Neural cell (in vitro differentiated cells): ENCODE results near the gene GSTM5. TPM values are rescaled to one million over a fixed set of nuclear protein-coding genes. Genes with fewer than 3 reads are reported as not detected.

Experiments used
- H2AFZ ChIP-seq: fragments of 200-600, 300-800 bp; sonication (generic), shearing (Covaris generic); 2 replicates; pipeline ENCODE4 v1.6.0; 2014; ENCODE audit warnings: low read depth, mild to moderate bottlenecking, antibody characterized with exemption, low read length, moderate library complexity
- H3F3A ChIP-seq: fragments of 200-600 bp; shearing (Covaris generic); 2 replicates; pipeline ENCODE4 v1.6.1; 2016; ENCODE audit warnings: mild to moderate bottlenecking, moderate library complexity, mixed read lengths, antibody characterized with exemption, low read length; ENCODE audit not compliant: insufficient read depth, poor library complexity, severe bottlenecking
- H3K27ac ChIP-seq: fragments of 200-600, 300-800 bp; sonication (generic), shearing (Covaris generic); 2 replicates; pipeline ENCODE4 v1.5.1; 2014; ENCODE audit warnings: mild to moderate bottlenecking, low read length, moderate library complexity
- H3K27me3 ChIP-seq: fragments of 300-800, 200-600 bp; sonication (generic), shearing (Covaris generic); 2 replicates; pipeline ENCODE4 v1.6.0; 2014; ENCODE audit warnings: mild to moderate bottlenecking, low read depth, low read length, moderate library complexity; ENCODE audit not compliant: insufficient read depth
- H3K36me3 ChIP-seq: fragments of 300-800, 200-600 bp; sonication (generic), shearing (Covaris generic); 2 replicates; pipeline ENCODE4 v1.5.1; 2014; ENCODE audit warnings: mild to moderate bottlenecking, antibody characterized with exemption, low read length, moderate library complexity; ENCODE audit not compliant: insufficient read depth
- H3K4me2 ChIP-seq: fragments of 300-800, 200-600 bp; sonication (generic), shearing (Covaris generic); 2 replicates; pipeline ENCODE4 v1.6.0; 2014; ENCODE audit warnings: mild to moderate bottlenecking, low read length
- H3K4me3 ChIP-seq: fragments of 300-800, 200-600 bp; sonication (generic), shearing (Covaris generic); 2 replicates; pipeline ENCODE4 v1.5.1; 2014; ENCODE audit warnings: mild to moderate bottlenecking, low read length, moderate library complexity
- H3K79me2 ChIP-seq: fragments of 200-600 bp; shearing (Covaris generic); replicated peaks from 2 replicates; pipeline ENCODE4 v1.6.0; 2014; ENCODE audit warnings: mild to moderate bottlenecking, low read length, moderate library complexity; ENCODE audit not compliant: insufficient read depth
- H3K9ac ChIP-seq: fragments of 300-800, 200-600 bp; sonication (generic), shearing (Covaris generic); 2 replicates; pipeline ENCODE4 v1.6.1; 2016; ENCODE audit warnings: mild to moderate bottlenecking, low read length, mixed read lengths
- H3K9me2 ChIP-seq: fragments of 200-600 bp; shearing (Covaris generic); 2 replicates; pipeline ENCODE4 v1.6.1; 2016; ENCODE audit warnings: mild to moderate bottlenecking, low read length, mixed read lengths; ENCODE audit not compliant: insufficient read depth
- H3K9me3 ChIP-seq: fragments of 200-600, 300-800 bp; sonication (generic), shearing (Covaris generic); 2 replicates; pipeline ENCODE4 v1.6.1; 2016; ENCODE audit warnings: mild to moderate bottlenecking, mixed run types, low read length, moderate library complexity, mixed read lengths
- H4K20me1 ChIP-seq: fragments of 200-600 bp; shearing (Covaris generic); 2 replicates; pipeline ENCODE4 v1.6.1; 2016; ENCODE audit warnings: mild to moderate bottlenecking, mixed run types; ENCODE audit not compliant: insufficient read depth
- CTCF ChIP-seq: fragments of 450-650 bp; IDR thresholded peaks from 2 replicates; pipeline ENCODE4 v1.5.1; 2014; ENCODE audit warnings: antibody characterized with exemption, mild to moderate bottlenecking, moderate library complexity; ENCODE audit not compliant: poor library complexity, severe bottlenecking
- EP300 ChIP-seq: fragments of 450-650 bp; conservative IDR thresholded peaks from 2 replicates; pipeline ENCODE4 v1.6.1; 2014; ENCODE audit warnings: antibody characterized with exemption, mild to moderate bottlenecking, moderate library complexity; ENCODE audit not compliant: poor library complexity, severe bottlenecking
- EZH2 ChIP-seq: fragments of 200-600, 300-800 bp; shearing (Covaris generic), sonication (generic); IDR thresholded peaks from 2 replicates; pipeline ENCODE4 v1.6.1; 2014; ENCODE audit warnings: antibody characterized with exemption, low read length, borderline replicate concordance, mild to moderate bottlenecking; ENCODE audit not compliant: insufficient read depth, poor library complexity, severe bottlenecking
- MXI1 ChIP-seq: fragments of 450-650 bp; conservative IDR thresholded peaks from 2 replicates; pipeline ENCODE4 v1.6.1; 2014; ENCODE audit warnings: antibody characterized with exemption, mild to moderate bottlenecking; ENCODE audit not compliant: poor library complexity, severe bottlenecking
- POLR2AphosphoS5 ChIP-seq: IDR thresholded peaks from 2 replicates; pipeline ENCODE4 v1.6.1; 2012
- RAD21 ChIP-seq: fragments of 450-650 bp; conservative IDR thresholded peaks from 2 replicates; pipeline ENCODE4 v1.6.1; 2014; ENCODE audit warnings: antibody characterized with exemption, mild to moderate bottlenecking, moderate library complexity
- REST ChIP-seq: IDR thresholded peaks from 2 replicates; pipeline ENCODE4 v1.6.1; 2012; ENCODE audit warnings: borderline replicate concordance
- SMC3 ChIP-seq: fragments of 450-650 bp; conservative IDR thresholded peaks from 2 replicates; pipeline ENCODE4 v1.6.1; 2014; ENCODE audit warnings: antibody characterized with exemption, mild to moderate bottlenecking, moderate library complexity; ENCODE audit not compliant: poor library complexity
- TAF1 ChIP-seq: IDR thresholded peaks from 2 replicates; pipeline ENCODE4 v1.6.1; 2012; ENCODE audit warnings: low read depth
- polyA plus RNA-seq: library from polyadenylated mRNA; depleted of rRNA; stranded (reverse); fragments of >200 nt; gene quantifications from 2 replicates; pipeline ENCODE4 v1.2.3, GENCODE V29; 2014

GSTM5 gene
- polyA plus RNA-seq, 1 donor from 2014 or later, result not detected

- Histone ChIP-seq H3K9me2 (no peaks in the 10 kb centered on the region), H2AFZ (no peak overlapping the region), H4K20me1 (no peaks in the 10 kb centered on the region), H3K27me3 (no peaks in the 10 kb centered on the region), H3K27ac (no peak overlapping the region), H3K36me3 (no peaks in the 10 kb centered on the region), H3K9ac (no peak overlapping the region), H3K4me2 (no peak overlapping the region), H3K79me2 (no peaks in the 10 kb centered on the region), H3F3A (no peaks in the 10 kb centered on the region), H3K4me3 (no peak overlapping the region), H3K9me3 (no peaks in the 10 kb centered on the region)
- TF ChIP-seq EZH2 (no peak), CTCF (no peak), TAF1 (no peak), REST (no peak), RAD21 (no peak), POLR2AphosphoS5 (no peak), MXI1 (no peak), EP300 (no peak), SMC3 (no peak)
These were observed 6.4 kb downstream of the GSTM5 start for GRCh38 chr1:109718495-109718894.

- no peak overlapping the region for H3K4me3 ChIP-seq
- H4K20me1 ChIP-seq, result no peaks in the 10 kb centered on the region
- no peak overlapping the region for H3K9ac ChIP-seq
- H3K27me3 ChIP-seq, result no peaks in the 10 kb centered on the region
- no peaks in the 10 kb centered on the region for H3K36me3 ChIP-seq
- H3K27ac ChIP-seq, result no peak overlapping the region
- no peaks in the 10 kb centered on the region for H3K9me2 ChIP-seq
- no peak for TF ChIP-seq SMC3
- no peak for TF ChIP-seq EZH2
- TF ChIP-seq POLR2AphosphoS5, result no peak
- no peak for TF ChIP-seq CTCF
- TF ChIP-seq TAF1, result no peak
- no peak for TF ChIP-seq EP300
- no peak for TF ChIP-seq MXI1
- no peak for TF ChIP-seq REST
- TF ChIP-seq RAD21, result no peak
- no peak overlapping the region for H3K4me2 ChIP-seq
- H3K79me2 ChIP-seq, result no peaks in the 10 kb centered on the region
- H2AFZ ChIP-seq, result no peak overlapping the region
- H3F3A ChIP-seq, result no peaks in the 10 kb centered on the region
- no peaks in the 10 kb centered on the region for H3K9me3 ChIP-seq
These were observed 7.3 kb downstream of the GSTM5 start for GRCh38 chr1:109719337-109719837.
